IMR-90 (cell line): ENCODE results near the gene SELENOM. TPM values are rescaled to one million over a fixed set of nuclear protein-coding genes. Genes with fewer than 3 reads are reported as not detected.

Experiments used
- ATAC-seq: fragments of 200-7000 bp; cut with Tn5 transposase; 2 replicates; pipeline ENCODE4 v1.9.1; 2020; ENCODE audit warnings: low read depth, mild to moderate bottlenecking, moderate library complexity
- BruUV-seq: library from RNA; stranded (reverse); fragments of 400-500 nt; replicated peaks from 2 replicates; lab custom pipeline; 2021; lab: Mats Ljungman, UMichigan
- CTCF ChIA-PET: fragments of 300-600 bp; formaldehyde crosslinking; extraction: SDS; loops from one replicate; lab custom pipeline; 2021; ENCODE audit warnings: antibody characterized with exemption; lab: Yijun Ruan, JAX
- POLR2A ChIA-PET: fragments of 300-600 bp; sonication (Branson Sonifier 250); formaldehyde crosslinking; loops from one replicate; lab custom pipeline; 2022; ENCODE audit warnings: antibody characterized with exemption; ENCODE audit not compliant: unreplicated experiment; lab: Charles Lee
- DNase-seq: peaks from one replicate; pipeline ENCODE4 v3.0.0; 2013
- H2AFZ ChIP-seq: replicated peaks from 2 replicates; pipeline ENCODE3; 2013; ENCODE audit warnings: low read length, mild to moderate bottlenecking; ENCODE audit not compliant: poor library complexity
- H2AK5ac ChIP-seq: 2 replicates; pipeline ENCODE4 v1.6.1; 2013; ENCODE audit warnings: low read depth, low read length, inconsistent platforms
- H2AK9ac ChIP-seq: replicated peaks from 2 replicates; pipeline ENCODE3; 2013; ENCODE audit warnings: mild to moderate bottlenecking, low read depth, low read length, moderate library complexity; ENCODE audit not compliant: poor library complexity
- H2BK120ac ChIP-seq: 2 replicates; pipeline ENCODE4 v1.6.1; 2013; ENCODE audit warnings: low read depth, low read length, inconsistent platforms
- H2BK15ac ChIP-seq: 3 replicates; pipeline ENCODE4 v1.6.1; 2013; ENCODE audit warnings: low read depth, low read length, inconsistent platforms
- H2BK20ac ChIP-seq: 2 replicates; pipeline ENCODE4 v1.6.1; 2013; ENCODE audit warnings: low read depth, mild to moderate bottlenecking, inconsistent platforms, low read length, moderate library complexity
- H2BK5ac ChIP-seq: 2 replicates; pipeline ENCODE4 v1.6.1; 2013; ENCODE audit warnings: mild to moderate bottlenecking, low read depth, low read length, inconsistent platforms; ENCODE audit not compliant: poor library complexity, severe bottlenecking
- H3K14ac ChIP-seq: replicated peaks from 2 replicates; pipeline ENCODE4 v1.6.1; 2013; ENCODE audit warnings: low read depth, low read length, inconsistent platforms
- H3K18ac ChIP-seq: 2 replicates; pipeline ENCODE4 v1.6.1; 2013; ENCODE audit warnings: low read depth, low read length, control low read depth
- H3K23ac ChIP-seq: 2 replicates; pipeline ENCODE4 v1.6.1; 2013; ENCODE audit warnings: low read depth, low read length, inconsistent platforms
- H3K27ac ChIP-seq: 2 replicates; pipeline ENCODE4 v1.5.1; 2013; ENCODE audit warnings: mild to moderate bottlenecking, control low read depth, low read length; ENCODE audit not compliant: insufficient read depth
- H3K27me3 ChIP-seq: 2 replicates; pipeline ENCODE4 v1.6.1; 2013; ENCODE audit warnings: low read length; ENCODE audit not compliant: control insufficient read depth, insufficient read depth
- H3K36me3 ChIP-seq: 2 replicates; pipeline ENCODE4 v1.6.1; 2013; ENCODE audit warnings: low read length, mixed read lengths; ENCODE audit not compliant: control insufficient read depth, insufficient read depth
- H3K4ac ChIP-seq: 2 replicates; pipeline ENCODE4 v1.6.1; 2013; ENCODE audit warnings: low read depth, low read length, inconsistent platforms
- H3K4me1 ChIP-seq: 2 replicates; pipeline ENCODE4 v1.6.1; 2013; ENCODE audit warnings: low read length, mixed read lengths; ENCODE audit not compliant: control insufficient read depth, insufficient read depth
- H3K4me2 ChIP-seq: 2 replicates; pipeline ENCODE4 v1.6.1; 2013; ENCODE audit warnings: low read depth, mild to moderate bottlenecking, control low read depth, low read length, moderate library complexity
- H3K4me3 ChIP-seq: 2 replicates; pipeline ENCODE4 v1.5.1; 2013; ENCODE audit warnings: low read depth, mild to moderate bottlenecking, control low read depth, low read length, moderate library complexity; ENCODE audit not compliant: insufficient read depth
- H3K56ac ChIP-seq: 2 replicates; pipeline ENCODE4 v1.6.1; 2013; ENCODE audit warnings: low read length, inconsistent platforms; ENCODE audit not compliant: insufficient read depth; ENCODE audit errors: extremely low read depth
- H3K79me1 ChIP-seq, 2 experiments: 2 replicates each; pipeline ENCODE4 v1.6.1; 2013; ENCODE audit warnings: low read length in 2 of 2, inconsistent platforms in 1 of 2, low read depth in 1 of 2
- H3K9ac ChIP-seq: 2 replicates; pipeline ENCODE4 v1.6.1; 2013; ENCODE audit warnings: low read depth, low read length, control low read depth
- H3K9me1 ChIP-seq: 2 replicates; pipeline ENCODE4 v1.6.1; 2013; ENCODE audit warnings: low read length, inconsistent platforms; ENCODE audit not compliant: insufficient read depth
- H3K9me3 ChIP-seq: 2 replicates; pipeline ENCODE4 v1.6.1; 2013; ENCODE audit warnings: low read length; ENCODE audit not compliant: control insufficient read depth, insufficient read depth
- H4K20me1 ChIP-seq: 2 replicates; pipeline ENCODE4 v1.6.1; 2013; ENCODE audit warnings: low read length, inconsistent platforms; ENCODE audit not compliant: insufficient read depth
- H4K5ac ChIP-seq: 2 replicates; pipeline ENCODE4 v1.6.1; 2013; ENCODE audit warnings: mild to moderate bottlenecking, low read depth, low read length, control low read depth
- H4K8ac ChIP-seq, 2 experiments: 2 replicates each; pipeline ENCODE4 v1.6.1; 2013; ENCODE audit warnings: low read depth in 2 of 2, low read length in 2 of 2, control low read depth in 1 of 2, inconsistent platforms in 1 of 2
- H4K91ac ChIP-seq: 2 replicates; pipeline ENCODE4 v1.6.1; 2013; ENCODE audit warnings: low read depth, low read length, inconsistent platforms; ENCODE audit not compliant: insufficient read depth
- BHLHE40 ChIP-seq: fragments of 150-350 bp; IDR thresholded peaks from 2 replicates; pipeline ENCODE4 v1.6.1; 2016; ENCODE audit warnings: mild to moderate bottlenecking, low read depth, low read length
- CEBPB ChIP-seq: IDR thresholded peaks from 2 replicates; pipeline ENCODE4 v1.6.1; 2012; ENCODE audit warnings: low read depth, low read length, improper control_type of control experiment
- CHD1 ChIP-seq: IDR thresholded peaks from 2 replicates; pipeline ENCODE4 v1.6.1; 2012; ENCODE audit warnings: low read depth, low read length, improper control_type of control experiment
- CTCF ChIP-seq: conservative IDR thresholded peaks from 2 replicates; pipeline ENCODE4 v1.5.1; 2012; ENCODE audit warnings: mild to moderate bottlenecking, low read depth, low read length, improper control_type of control experiment
- ELK1 ChIP-seq: fragments of 150-350 bp; IDR thresholded peaks from 2 replicates; pipeline ENCODE4 v1.6.1; 2016; ENCODE audit warnings: low read depth, mild to moderate bottlenecking, low read length, moderate library complexity, borderline replicate concordance
- FOS ChIP-seq: fragments of 150-350 bp; IDR thresholded peaks from 2 replicates; pipeline ENCODE4 v1.6.1; 2016; ENCODE audit warnings: low read depth, low read length
- MAFK ChIP-seq: IDR thresholded peaks from 2 replicates; pipeline ENCODE4 v1.6.1; 2012; ENCODE audit warnings: low read depth, low read length, improper control_type of control experiment
- MAZ ChIP-seq: IDR thresholded peaks from 2 replicates; pipeline ENCODE4 v1.6.1; 2012; ENCODE audit warnings: low read depth, mild to moderate bottlenecking, low read length, improper control_type of control experiment, moderate library complexity, borderline replicate concordance
- MXI1 ChIP-seq: IDR thresholded peaks from 2 replicates; pipeline ENCODE4 v1.6.1; 2012; ENCODE audit warnings: low read depth, mild to moderate bottlenecking, low read length, moderate library complexity, borderline replicate concordance
- NFE2L2 ChIP-seq: fragments of 150-350 bp; IDR thresholded peaks from 2 replicates; pipeline ENCODE4 v1.6.1; 2016; ENCODE audit warnings: low read depth, mild to moderate bottlenecking, low read length
- POLR2A ChIP-seq: IDR thresholded peaks from 2 replicates; pipeline ENCODE4 v1.6.1; 2012; ENCODE audit warnings: mild to moderate bottlenecking, low read depth, low read length
- RAD21 ChIP-seq: IDR thresholded peaks from 2 replicates; pipeline ENCODE4 v1.6.1; 2012; ENCODE audit warnings: low read length, improper control_type of control experiment
- RCOR1 ChIP-seq: IDR thresholded peaks from 2 replicates; pipeline ENCODE4 v1.6.1; 2012; ENCODE audit warnings: mild to moderate bottlenecking, low read length, improper control_type of control experiment; ENCODE audit not compliant: insufficient replicate concordance
- RFX5 ChIP-seq: IDR thresholded peaks from 2 replicates; pipeline ENCODE4 v1.8.0; 2012; ENCODE audit warnings: low read depth, mild to moderate bottlenecking, low read length, moderate library complexity
- SMC3 ChIP-seq: fragments of 150-350 bp; IDR thresholded peaks from 2 replicates; pipeline ENCODE4 v1.6.1; 2016; ENCODE audit warnings: low read depth, mild to moderate bottlenecking, antibody characterized with exemption, low read length, moderate library complexity
- USF2 ChIP-seq: fragments of 150-350 bp; IDR thresholded peaks from 2 replicates; pipeline ENCODE4 v1.6.1; 2017; ENCODE audit warnings: mild to moderate bottlenecking, antibody characterized with exemption, low read length, low read depth
- WGBS, 2 experiments: methylation state at CpG; one replicate each; pipeline versions ENCODE4 v1.1.5 to v1.1.7; 2013; ENCODE audit warnings: missing lambda C conversion rate in 2 of 2; ENCODE audit not compliant: insufficient read length in 1 of 2; ENCODE audit errors: extremely low coverage in 2 of 2; 5-methylcytosine and 5-hydroxymethylcytosine counted together
- dilution Hi-C: fragments of 300-500 bp; cut with HindIII; formaldehyde crosslinking; loops from one replicate; pipeline ENCODE4 v1.14.3; 2018; ENCODE audit warnings: low sequenced_read_pairs; ENCODE audit not compliant: unreplicated experiment
- in situ Hi-C: fragments of 300-500 bp; cut with MboI; formaldehyde crosslinking; loops from 3 replicates; pipeline ENCODE4 v1.14.3; 2019; ENCODE audit warnings: low sequenced_read_pairs, inconsistent platforms, mixed read lengths
- intact Hi-C: fragments of 100-400 bp; cut with micrococcal nuclease; formaldehyde crosslinking; loops from 2 replicates; pipeline ENCODE4 v1.10.0; 2022
- polyA plus RNA-seq, 3 experiments: library from polyadenylated mRNA; depleted of rRNA; stranded (reverse); fragments of >200 nt; gene quantifications; 2 replicates each; pipeline ENCODE4 v1.2.3, GENCODE V29; 2012; ENCODE audit warnings: low replicate concordance in 1 of 3
- total RNA-seq: library from RNA; depleted of rRNA; stranded (reverse); fragments of >200 nt; gene quantifications from 2 replicates; pipeline ENCODE4 v1.2.3, GENCODE V29; 2012

The SELENOM gene
- total and polyA plus RNA-seq, 2 of the 4 experiments (the other 2 are of a cell fraction), result 46.2 to 270 TPM

- ATAC-seq (no peak), DNase-seq (no peak)
- no peaks in the 10 kb centered on the region; the same call in 1 of the 2 replicates for H3K27me3 ChIP-seq
- H3K9me3 ChIP-seq, result no peaks in the 10 kb centered on the region
- H2AFZ ChIP-seq, result no peak overlapping the region
- H4K91ac ChIP-seq, result no peak overlapping the region
- H4K5ac ChIP-seq, result no peak overlapping the region
- no peak overlapping the region for H3K27ac ChIP-seq
- no peaks in the 10 kb centered on the region for H4K20me1 ChIP-seq
- intact Hi-C loops (no loop called here), in situ Hi-C loops (no loop called here), dilution Hi-C loops (no loop called here)
- no peaks in the 10 kb centered on the region for H3K36me3 ChIP-seq
- TF ChIP-seq MXI1 (no peak), USF2 (no peak), RFX5 (no peak), SMC3 (no peak), CEBPB (no peak), FOS (no peak), MAZ (no peak), POLR2A (no peak), CTCF (no peak), ELK1 (no peak), MAFK (no peak), RAD21 (no peak), NFE2L2 (no peak), CHD1 (no peak), RCOR1 (no peak), BHLHE40 (no peak)
- CTCF ChIA-PET, result no interaction called here
- no TSS peak for BruUV-seq
- no peak overlapping the region for H2AK9ac ChIP-seq
- H3K4ac ChIP-seq, result no peak overlapping the region
- no peak overlapping the region for H2BK20ac ChIP-seq
- H3K9me1 ChIP-seq, result no peaks in the 10 kb centered on the region; the same call in 1 of the 2 replicates
- POLR2A ChIA-PET, result no interaction called here
- H2BK15ac ChIP-seq, result no peak overlapping the region
- H3K23ac ChIP-seq, result no peak overlapping the region
- H2BK120ac ChIP-seq, result no peak overlapping the region
- no peak overlapping the region for H3K4me2 ChIP-seq
- H4K8ac ChIP-seq, result no peak overlapping the region
- peaks cover 5% of the 10 kb centered on the region for H3K4me1 ChIP-seq
- H2AK5ac ChIP-seq, result peak overlapping the region; percentile 56; the same call in 1 of the 2 replicates
- 95% methylated on average over 3 of the region's 4 CpGs; no CpG with 5 or more reads in 1 of the 2 experiments for WGBS, 2 experiments
- H3K14ac ChIP-seq, result no peak overlapping the region
- no peak overlapping the region for H3K18ac ChIP-seq
- H3K79me1 ChIP-seq, result peaks cover 0 to 4% of the 10 kb centered on the region in 2 experiments; a peak in 1 of 4 replicates
- H3K9ac ChIP-seq, result no peak overlapping the region
- H3K4me3 ChIP-seq, result no peak overlapping the region
- H3K56ac ChIP-seq, result no peak overlapping the region
- no peak overlapping the region for H2BK5ac ChIP-seq
These were observed 14.0 kb upstream of the SELENOM start for GRCh38 chr22:31121403-31121802.
